ENCODE measurements around the gene C1QTNF5.
A peak's percentile ranks its signal among the peaks of the same experiment; 100 is the strongest.

- TF ChIP-seq CTCF (IDR thresholded peaks at IDR 0.05) (peak; percentile 53), EZH2 (IDR thresholded peaks at IDR 0.05) (no peak), EZH2phosphoT487 (IDR thresholded peaks at IDR 0.05) (no peak)
These were observed 33.5 kb downstream of the C1QTNF5 start for GRCh38 chr11:119307219-119307618.
